ENCODE results near the gene SYT9.
A peak's percentile ranks its signal among the peaks of the same experiment; 100 is the strongest.
"Not testable (repeated sequence)": the region's sequence is repeated elsewhere in the genome, so short reads cannot be mapped to it uniquely, and the experiment has no call there.

The SYT9 gene

GRCh38 chr11:7513234-7514098, 261.8 kb downstream of the SYT9 start, which contains the start of gene PPFIBP2:
PPFIBP2 (plus strand) TSS chr11:7513999; CDS start chr11:7549476, 35,477 bp downstream.
- DNase-seq, result peak; percentile 48

DNA sequence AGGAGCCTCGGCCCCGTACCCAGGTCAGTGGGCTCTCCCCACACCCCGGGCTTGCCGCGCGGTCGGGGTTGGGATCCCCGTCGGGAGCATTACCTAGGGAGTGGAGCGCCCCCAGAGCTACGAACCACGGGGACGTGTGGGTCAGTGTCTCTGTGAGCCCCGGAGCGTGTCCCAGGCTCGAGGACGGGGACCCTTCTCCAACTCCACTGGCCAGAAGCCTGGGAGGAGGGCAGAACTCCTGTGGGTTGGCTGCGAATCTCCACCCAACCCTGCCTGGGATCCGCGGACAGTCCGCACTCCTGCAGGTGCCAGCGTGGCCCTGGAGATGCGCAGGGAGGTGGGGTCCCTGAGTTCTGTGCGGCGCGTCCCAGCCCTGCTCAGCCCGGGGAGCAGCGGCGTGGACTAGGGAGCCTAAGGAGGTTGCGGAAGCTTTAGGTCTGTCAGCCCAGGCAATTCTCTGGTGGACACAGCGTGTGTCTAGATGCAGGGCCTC, 262.4 kb downstream of the SYT9 start:
- DNase-seq, result no peak

DNA sequence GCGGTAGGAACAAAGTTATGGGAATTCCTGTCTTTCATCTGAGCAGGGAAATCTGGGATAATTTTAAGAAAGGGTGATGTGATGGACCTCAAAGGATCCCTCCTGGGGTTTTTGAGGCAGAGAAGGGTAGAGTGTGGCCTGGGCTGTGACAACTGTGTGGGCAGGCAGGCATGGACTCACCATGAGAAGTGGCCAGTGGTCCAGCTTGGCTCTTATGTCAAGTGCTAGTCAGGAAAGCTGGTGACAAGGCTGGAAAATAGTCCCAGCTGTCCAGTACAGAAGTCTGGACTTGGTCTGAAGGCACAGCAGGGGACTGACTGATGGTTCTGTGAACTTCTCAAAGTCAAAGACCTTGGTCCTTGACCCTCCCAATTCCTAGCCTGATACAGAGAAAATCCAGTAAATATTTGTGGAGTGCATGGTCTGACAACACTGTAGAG, 263.8 kb downstream of the SYT9 start:
- DNase-seq, result no peak

DNA sequence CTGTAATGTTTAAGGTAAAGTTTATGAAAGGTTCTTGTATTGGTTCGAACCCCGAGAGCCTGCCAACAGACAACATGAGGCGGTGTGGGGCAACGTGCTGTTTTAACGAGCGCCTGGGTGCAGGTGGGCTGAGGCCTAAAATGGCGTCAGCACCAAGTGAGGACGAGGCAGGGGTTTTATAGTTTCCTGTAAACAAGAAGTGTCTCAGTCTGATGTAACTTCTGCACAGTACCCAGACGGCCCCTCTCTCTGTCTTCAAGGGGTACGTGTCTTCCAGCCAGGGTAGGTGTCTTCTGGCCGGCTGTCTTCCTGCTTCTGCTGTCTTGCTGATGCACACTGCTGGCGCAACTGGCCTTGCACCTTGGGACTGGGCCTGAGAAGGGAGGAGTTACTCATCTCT, 264.8 kb downstream of the SYT9 start:
- DNase-seq, result no peak

GRCh38 chr11:7517743-7518142, 266.0 kb downstream of the SYT9 start:
- not testable (repeated sequence) for DNase-seq
